Measurements from ENCODE around the gene SETDB1. TPM values are rescaled to one million over a fixed set of nuclear protein-coding genes. Genes with fewer than 3 reads are reported as not detected.

The SETDB1 gene
- polyA plus RNA-seq, 1 experiment = 26.2 TPM

DNA sequence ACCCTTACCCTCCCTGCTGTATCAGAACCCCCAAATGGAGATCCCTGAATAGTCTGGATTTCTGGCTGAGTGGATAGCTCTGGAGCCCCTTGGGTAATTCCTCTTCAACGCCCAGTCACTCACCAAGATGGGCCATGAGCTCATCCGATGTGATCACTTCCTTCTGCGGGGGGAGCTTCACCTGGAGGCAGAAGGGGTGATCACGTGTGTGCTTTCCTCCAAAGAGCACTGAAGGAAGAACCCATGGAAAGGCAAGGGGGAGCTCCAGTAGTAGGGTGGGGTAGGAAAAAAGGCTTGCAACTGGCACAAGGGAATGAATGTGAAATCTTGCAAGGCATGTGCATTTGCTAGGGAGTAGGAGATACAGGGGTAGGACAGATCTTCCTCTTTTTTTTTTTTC lies 75.4 kb downstream of the SETDB1 start:
- ChIA-PET CTCF (interaction anchor here (0.9 to 1.3 kb wide), 3 partner anchors 11 to 23 kb away, joined by 3 to 5 read pairs (median 5); no protein-coding TSS in a partner anchor), POLR2A (interaction anchor here (0.5 kb wide), 1 partner anchor 56 kb away, joined by 3 read pairs; no protein-coding TSS in a partner anchor)
- TF ChIP-seq, protein P1, sequence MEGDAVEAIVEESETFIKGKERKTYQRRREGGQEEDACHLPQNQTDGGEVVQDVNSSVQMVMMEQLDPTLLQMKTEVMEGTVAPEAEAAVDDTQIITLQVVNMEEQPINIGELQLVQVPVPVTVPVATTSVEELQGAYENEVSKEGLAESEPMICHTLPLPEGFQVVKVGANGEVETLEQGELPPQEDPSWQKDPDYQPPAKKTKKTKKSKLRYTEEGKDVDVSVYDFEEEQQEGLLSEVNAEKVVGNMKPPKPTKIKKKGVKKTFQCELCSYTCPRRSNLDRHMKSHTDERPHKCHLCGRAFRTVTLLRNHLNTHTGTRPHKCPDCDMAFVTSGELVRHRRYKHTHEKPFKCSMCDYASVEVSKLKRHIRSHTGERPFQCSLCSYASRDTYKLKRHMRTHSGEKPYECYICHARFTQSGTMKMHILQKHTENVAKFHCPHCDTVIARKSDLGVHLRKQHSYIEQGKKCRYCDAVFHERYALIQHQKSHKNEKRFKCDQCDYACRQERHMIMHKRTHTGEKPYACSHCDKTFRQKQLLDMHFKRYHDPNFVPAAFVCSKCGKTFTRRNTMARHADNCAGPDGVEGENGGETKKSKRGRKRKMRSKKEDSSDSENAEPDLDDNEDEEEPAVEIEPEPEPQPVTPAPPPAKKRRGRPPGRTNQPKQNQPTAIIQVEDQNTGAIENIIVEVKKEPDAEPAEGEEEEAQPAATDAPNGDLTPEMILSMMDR (IDR thresholded peaks at IDR 0.05; ENCODE audit: insufficient read depth, low read depth, low read length) = no peak
- Histone ChIP-seq H3K36me3 (ENCODE audit: control insufficient read depth, insufficient read depth, low read length) (peaks cover 6% of the 10 kb centered on the region), H3K27me3 (ENCODE audit: control insufficient read depth, insufficient read depth, low read length) (no peaks in the 10 kb centered on the region), H3K4me3 (ENCODE audit: low read depth, low read length) (no peak overlapping the region)
- DNase-seq (ENCODE audit: low read depth) = no peak

DNA sequence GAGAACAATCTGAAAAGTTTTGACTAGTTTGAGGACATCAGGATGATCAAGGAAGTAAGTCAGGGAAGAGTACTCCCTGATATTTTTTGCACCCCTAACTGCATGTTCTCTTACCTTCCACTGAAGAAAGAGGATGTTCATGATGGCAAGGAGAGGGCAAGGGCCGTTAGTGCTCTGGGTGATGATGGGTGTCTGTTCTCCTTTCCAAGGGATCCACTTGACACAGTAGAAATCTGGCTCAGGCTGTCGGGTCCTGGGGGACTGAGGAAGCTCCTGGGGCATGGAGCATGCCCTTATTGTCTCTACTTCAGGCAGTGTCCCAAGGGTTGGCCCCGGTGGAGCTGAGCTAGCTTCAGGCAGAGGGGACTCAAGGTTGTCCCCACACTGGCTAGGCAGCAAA lies 75.9 kb downstream of the SETDB1 start:
- peaks cover 5% of the 10 kb centered on the region for H3K36me3 ChIP-seq (ENCODE audit: control insufficient read depth, insufficient read depth, low read length)
- ChIA-PET POLR2A (interaction anchor here (0.5 kb wide), 1 partner anchor 56 kb away, joined by 3 read pairs; no protein-coding TSS in a partner anchor), CTCF (interaction anchor here (0.8 to 1.3 kb wide), 4 partner anchors 8 to 23 kb away, joined by 3 to 5 read pairs (median 3); no protein-coding TSS in a partner anchor)
- H3K4me3 ChIP-seq (ENCODE audit: low read depth, low read length) = no peak overlapping the region
- no peak for DNase-seq (ENCODE audit: low read depth)
- H3K27me3 ChIP-seq (ENCODE audit: control insufficient read depth, insufficient read depth, low read length) = no peaks in the 10 kb centered on the region
- TF ChIP-seq, protein P1 (IDR thresholded peaks at IDR 0.05; ENCODE audit: insufficient read depth, low read depth, low read length) = no peak

DNA sequence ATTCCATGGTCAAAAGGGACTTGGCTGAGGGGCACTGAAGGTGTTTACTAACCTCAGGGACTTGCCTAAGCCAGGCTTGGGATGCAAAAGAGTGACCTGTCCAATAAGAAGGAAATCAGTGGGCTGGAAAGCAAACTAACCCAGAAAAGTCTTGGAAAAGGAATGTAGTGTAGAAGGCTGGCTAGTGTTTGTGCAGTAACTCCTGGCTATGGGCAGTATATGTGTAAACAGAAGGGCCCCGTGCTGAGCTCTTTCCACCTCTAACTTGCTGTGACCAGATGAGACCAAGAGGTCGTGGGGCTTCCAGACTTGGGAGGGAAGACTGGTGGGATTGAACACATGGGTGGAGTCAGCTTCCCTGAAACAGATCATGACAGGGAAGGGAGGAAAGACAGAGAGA lies 76.4 kb downstream of the SETDB1 start:
- POLR2A ChIA-PET = no interaction called here
- no peaks in the 10 kb centered on the region for H3K27me3 ChIP-seq (ENCODE audit: control insufficient read depth, insufficient read depth, low read length)
- H3K36me3 ChIP-seq (ENCODE audit: control insufficient read depth, insufficient read depth, low read length) = peaks cover 4% of the 10 kb centered on the region
- CTCF ChIA-PET = interaction anchor here (0.8 to 1.1 kb wide), 2 partner anchors 9 to 23 kb away, joined by 3 read pairs; no protein-coding TSS in a partner anchor
- TF ChIP-seq, protein P1 (IDR thresholded peaks at IDR 0.05; ENCODE audit: insufficient read depth, low read depth, low read length) = no peak
- no peak for DNase-seq (ENCODE audit: low read depth)
- H3K4me3 ChIP-seq (ENCODE audit: low read depth, low read length) = no peak overlapping the region

DNA sequence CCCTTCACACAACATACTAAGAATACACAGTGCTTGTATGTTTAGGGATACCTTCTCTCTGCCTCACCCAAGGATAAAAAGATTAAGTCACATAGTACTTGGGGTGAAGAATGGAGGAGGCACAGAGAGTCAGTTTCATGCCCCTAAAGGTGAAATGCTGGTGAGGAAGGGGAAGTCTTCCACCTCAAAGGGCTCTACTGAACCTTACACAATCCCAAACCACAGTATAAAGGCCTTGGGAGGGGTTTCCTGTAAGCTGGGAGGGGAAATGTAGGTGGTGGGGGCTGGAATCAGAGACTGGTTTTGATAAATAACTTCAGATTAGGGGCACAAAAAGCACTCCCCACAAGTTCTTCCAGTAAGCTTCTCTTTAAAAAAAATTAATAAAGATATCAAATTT lies 77.0 kb downstream of the SETDB1 start:
- no peak overlapping the region for H3K4me3 ChIP-seq (ENCODE audit: low read depth, low read length)
- H3K36me3 ChIP-seq (ENCODE audit: control insufficient read depth, insufficient read depth, low read length) = peaks cover 4% of the 10 kb centered on the region
- ChIA-PET POLR2A (no interaction called here), CTCF (interaction anchor here (1.1 to 4.9 kb wide), 2 partner anchors 7 to 24 kb away, joined by 3 to 64 read pairs; no protein-coding TSS in a partner anchor)
- DNase-seq (ENCODE audit: low read depth) = no peak
- TF ChIP-seq, protein P1 (IDR thresholded peaks at IDR 0.05; ENCODE audit: insufficient read depth, low read depth, low read length) = no peak
- H3K27me3 ChIP-seq (ENCODE audit: control insufficient read depth, insufficient read depth, low read length) = no peaks in the 10 kb centered on the region

DNA sequence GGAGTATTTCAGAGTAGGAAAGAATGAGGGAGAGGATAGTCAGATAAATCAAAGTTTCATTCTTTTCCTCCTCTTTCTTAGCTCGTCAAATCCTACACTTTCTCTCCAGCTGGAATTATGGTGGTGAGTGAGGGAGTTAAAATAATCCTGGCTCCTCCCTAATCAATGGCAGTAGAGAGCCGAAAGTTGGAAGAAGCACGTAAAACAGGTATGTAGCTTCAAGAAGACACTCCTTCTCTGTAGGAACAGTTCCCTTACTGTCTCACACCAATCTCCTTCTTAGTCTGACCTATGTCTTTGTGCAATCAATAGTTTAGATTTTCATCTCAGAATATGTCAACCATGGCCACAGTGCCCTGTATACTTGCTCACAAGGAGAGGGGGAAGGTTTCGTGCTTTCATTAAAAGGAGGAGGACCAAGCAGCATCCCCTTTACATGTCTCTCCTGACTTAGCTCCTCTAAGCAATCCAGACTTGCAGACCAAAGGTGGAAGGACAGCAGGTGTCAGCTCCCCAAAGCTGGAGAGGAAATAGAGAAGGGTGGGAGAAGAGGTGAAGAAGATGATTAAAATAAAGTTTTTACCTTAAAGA lies 79.7 kb downstream of the SETDB1 start:
- POLR2A ChIA-PET = interaction anchor here (0.6 kb wide), 1 partner anchor 198 kb away, joined by 3 read pairs; the partner anchor contains the start of gene CTSK
- TF ChIP-seq, protein P1 (IDR thresholded peaks at IDR 0.05; ENCODE audit: insufficient read depth, low read depth, low read length) = no peak
- no peak for DNase-seq (ENCODE audit: low read depth)
- peak overlapping the region; percentile 48 for H3K4me3 ChIP-seq (ENCODE audit: low read depth, low read length)
- H3K27me3 ChIP-seq (ENCODE audit: control insufficient read depth, insufficient read depth, low read length) = no peaks in the 10 kb centered on the region
- CTCF ChIA-PET = interaction anchor here (0.8 to 4.9 kb wide), 18 partner anchors 10 to 431 kb away, joined by 3 to 64 read pairs (median 4); partner anchors contain the start of genes ANXA9, C1orf56 and CDC42SE1
- H3K36me3 ChIP-seq (ENCODE audit: control insufficient read depth, insufficient read depth, low read length) = peaks cover 4% of the 10 kb centered on the region

All from BJ (cell line).